IPS DF 6.9 (cell line): ENCODE measurements around the gene GPRC5A.

Experiments used
- DNase-seq: peaks from one replicate; pipeline ENCODE4 v3.0.0-alpha.2; 2013; ENCODE audit warnings: low read depth, low spot score
- H3K27ac ChIP-seq: one replicate; pipeline ENCODE4 v1.5.1; 2013; ENCODE audit warnings: low read length, control low read depth
- H3K27me3 ChIP-seq: 2 replicates; pipeline ENCODE4 v1.6.1; 2013; ENCODE audit warnings: mild to moderate bottlenecking, low read length; ENCODE audit not compliant: control insufficient read depth, insufficient read depth
- H3K36me3 ChIP-seq: 2 replicates; pipeline ENCODE4 v1.6.1; 2013; ENCODE audit warnings: low read length; ENCODE audit not compliant: control insufficient read depth, insufficient read depth
- H3K4me1 ChIP-seq: 2 replicates; pipeline ENCODE4 v1.6.1; 2013; ENCODE audit warnings: low read length; ENCODE audit not compliant: control insufficient read depth, insufficient read depth
- H3K4me3 ChIP-seq: 2 replicates; pipeline ENCODE4 v1.5.1; 2013; ENCODE audit warnings: mild to moderate bottlenecking, low read length
- H3K9me3 ChIP-seq: 2 replicates; pipeline ENCODE4 v1.6.1; 2013; ENCODE audit warnings: low read length, inconsistent platforms; ENCODE audit not compliant: control insufficient read depth, insufficient read depth
- WGBS: extraction: QIAGEN DNeasy Blood & Tissue Kit; methylation state at CpG from one replicate; pipeline ENCODE4 v1.1.7; 2013; ENCODE audit warnings: mixed read lengths, missing lambda C conversion rate; ENCODE audit not compliant: insufficient read length, insufficient coverage; 5-methylcytosine and 5-hydroxymethylcytosine counted together

GPRC5A gene

GRCh38 chr12:12887471-12887870, 3.9 kb upstream of the GPRC5A start:
- H3K4me1 ChIP-seq, result peaks cover 2% of the 10 kb centered on the region; the same call in 1 of the 2 replicates
- no peaks in the 10 kb centered on the region for H3K9me3 ChIP-seq
- WGBS, result no CpG with 5 or more reads among the region's 7 CpGs
- DNase-seq, result no peak
- H3K27me3 ChIP-seq, result no peaks in the 10 kb centered on the region
- no peak overlapping the region for H3K27ac ChIP-seq
- H3K4me3 ChIP-seq, result no peak overlapping the region
- no peaks in the 10 kb centered on the region for H3K36me3 ChIP-seq

- Histone ChIP-seq H3K36me3 (no peaks in the 10 kb centered on the region), H3K27me3 (no peaks in the 10 kb centered on the region), H3K27ac (no peak overlapping the region), H3K4me1 (peaks cover 2% of the 10 kb centered on the region; the same call in 1 of the 2 replicates), H3K9me3 (no peaks in the 10 kb centered on the region), H3K4me3 (no peak overlapping the region)
- whole genome bisulfite sequencing, result no CpG with 5 or more reads among the region's 5 CpGs
- DNase-seq, result no peak
Observed at GRCh38 chr12:12889701-12890100, 1.7 kb upstream of the GPRC5A start.

- Histone ChIP-seq H3K27me3 (no peaks in the 10 kb centered on the region), H3K36me3 (no peaks in the 10 kb centered on the region), H3K9me3 (no peaks in the 10 kb centered on the region), H3K4me1 (peaks cover 2% of the 10 kb centered on the region; the same call in 1 of the 2 replicates), H3K27ac (no peak overlapping the region), H3K4me3 (peak overlapping the region; percentile 52; the same call in 1 of the 2 replicates)
- no CpG with 5 or more reads among the region's 16 CpGs for WGBS
- DNase-seq, result no peak
Observed at GRCh38 chr12:12890543-12891079, 751 bp upstream of the GPRC5A start.

GRCh38 chr12:12891881-12892355, 556 bp downstream of the GPRC5A start:
- Histone ChIP-seq H3K4me3 (no peak overlapping the region), H3K27ac (no peak overlapping the region), H3K9me3 (no peaks in the 10 kb centered on the region), H3K27me3 (no peaks in the 10 kb centered on the region), H3K4me1 (no peaks in the 10 kb centered on the region), H3K36me3 (no peaks in the 10 kb centered on the region)
- DNase-seq, result no peak
- WGBS, result no CpG with 5 or more reads among the region's 7 CpGs

- no CpG with 5 or more reads among the region's 10 CpGs for WGBS
- Histone ChIP-seq H3K4me1 (no peaks in the 10 kb centered on the region), H3K27ac (no peak overlapping the region), H3K4me3 (no peak overlapping the region), H3K36me3 (no peaks in the 10 kb centered on the region), H3K27me3 (no peaks in the 10 kb centered on the region), H3K9me3 (no peaks in the 10 kb centered on the region)
- no peak for DNase-seq
Observed at GRCh38 chr12:12892681-12893141, 1.3 kb downstream of the GPRC5A start.

- DNase-seq, result no peak
- Histone ChIP-seq H3K9me3 (no peaks in the 10 kb centered on the region), H3K36me3 (no peaks in the 10 kb centered on the region), H3K4me1 (no peaks in the 10 kb centered on the region), H3K27me3 (no peaks in the 10 kb centered on the region), H3K27ac (no peak overlapping the region), H3K4me3 (no peak overlapping the region)
- no CpG with 5 or more reads among the region's 5 CpGs for WGBS
Observed at GRCh38 chr12:12893438-12893837, 2.1 kb downstream of the GPRC5A start.

- DNase-seq, result no peak
- no peaks in the 10 kb centered on the region for H3K36me3 ChIP-seq
- H3K4me3 ChIP-seq, result no peak overlapping the region
- no peaks in the 10 kb centered on the region for H3K27me3 ChIP-seq
- no peaks in the 10 kb centered on the region for H3K9me3 ChIP-seq
- no peak overlapping the region for H3K27ac ChIP-seq
- H3K4me1 ChIP-seq, result no peaks in the 10 kb centered on the region
- no CpG with 5 or more reads among the region's 2 CpGs for whole genome bisulfite sequencing
Observed at GRCh38 chr12:12896260-12896659, 4.9 kb downstream of the GPRC5A start.

- Histone ChIP-seq H3K36me3 (no peaks in the 10 kb centered on the region), H3K27ac (no peak overlapping the region), H3K4me1 (no peaks in the 10 kb centered on the region), H3K4me3 (no peak overlapping the region), H3K27me3 (no peaks in the 10 kb centered on the region), H3K9me3 (no peaks in the 10 kb centered on the region)
- no peak for DNase-seq
- no CpG with 5 or more reads among the region's 6 CpGs for WGBS
Observed at GRCh38 chr12:12897302-12897701, 5.9 kb downstream of the GPRC5A start.

- Histone ChIP-seq H3K4me1 (no peaks in the 10 kb centered on the region), H3K27ac (no peak overlapping the region), H3K4me3 (no peak overlapping the region), H3K36me3 (no peaks in the 10 kb centered on the region), H3K9me3 (no peaks in the 10 kb centered on the region), H3K27me3 (no peaks in the 10 kb centered on the region)
- no CpG with 5 or more reads among the region's 9 CpGs for WGBS
- DNase-seq, result no peak
Observed at GRCh38 chr12:12898136-12898717, 6.9 kb downstream of the GPRC5A start.

GRCh38 chr12:12898911-12899511, 7.6 kb downstream of the GPRC5A start:
- Histone ChIP-seq H3K4me1 (no peaks in the 10 kb centered on the region), H3K4me3 (no peak overlapping the region), H3K27ac (no peak overlapping the region), H3K27me3 (no peaks in the 10 kb centered on the region), H3K9me3 (no peaks in the 10 kb centered on the region), H3K36me3 (no peaks in the 10 kb centered on the region)
- DNase-seq, result no peak
- WGBS, result no CpG with 5 or more reads among the region's 8 CpGs
